Sigmoid colon (tissue), 4 donors: ENCODE measurements around the gene KIF2A.

ENCODE experiments used
- CTCF ChIP-seq, 4 experiments: fragments of 450-650 bp in 3 of 4; fragments of 200-600 bp in 1 of 4; IDR thresholded peaks; one replicate each; pipeline ENCODE4 v1.5.1; 2016 to 2019; ENCODE audit warnings: antibody characterized with exemption in 4 of 4, mild to moderate bottlenecking in 3 of 4, moderate library complexity in 2 of 4
- EP300 ChIP-seq, 4 donors: sonication (generic); formaldehyde crosslinking; IDR thresholded peaks; one replicate each; pipeline ENCODE4 v1.6.1; 2017; ENCODE audit warnings: antibody characterized with exemption in 4 of 4

DNA sequence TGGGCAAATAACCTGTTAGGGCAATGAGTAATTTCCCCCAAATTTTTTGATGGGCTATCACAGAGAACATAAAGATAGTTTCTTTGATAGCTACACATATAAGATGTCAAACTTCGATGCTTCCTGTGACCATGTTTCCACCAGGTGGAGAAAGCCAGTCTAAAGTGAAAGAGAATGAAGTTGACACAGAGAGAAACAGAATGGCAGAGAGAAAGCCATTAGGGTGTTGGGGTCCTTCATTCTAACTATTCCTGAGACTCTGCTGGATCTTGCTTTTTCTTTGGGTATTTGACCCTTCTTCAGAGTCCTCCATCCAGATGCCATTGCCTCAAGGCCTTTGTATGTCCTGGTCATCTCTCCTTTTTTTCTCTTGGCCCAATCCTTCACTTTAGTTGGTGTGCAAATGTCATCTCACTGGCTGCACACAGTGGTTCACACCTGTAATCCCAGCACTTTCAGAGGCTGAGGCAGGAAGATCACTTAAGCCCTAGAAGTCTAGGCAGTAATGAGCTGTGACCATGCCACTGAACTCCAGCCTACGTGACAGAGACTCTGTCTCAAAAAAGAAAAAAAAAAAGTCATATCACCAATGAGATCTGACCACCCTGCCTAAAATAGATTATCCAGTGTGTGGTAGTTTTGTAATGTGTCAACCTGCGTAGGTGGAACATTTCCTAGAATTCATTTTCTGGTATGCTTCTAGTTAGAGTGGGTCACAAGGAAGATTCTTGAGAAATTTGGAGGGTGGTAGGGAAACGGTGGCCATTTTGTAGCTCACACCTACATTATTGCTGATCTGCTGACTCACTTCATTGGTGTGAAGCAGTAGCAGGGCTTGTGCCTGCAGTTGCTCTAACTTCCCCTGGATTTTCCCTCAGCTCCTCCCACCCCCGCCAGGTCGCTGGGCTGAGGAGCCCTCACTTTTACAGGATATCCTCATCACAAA is 20.8 kb upstream of the KIF2A start:
- TF ChIP-seq CTCF (IDR thresholded peaks at IDR 0.05), result no peak
- TF ChIP-seq EP300 (IDR thresholded peaks at IDR 0.05), result no peak
